Small intestine (tissue), 7 donors: ENCODE data around the gene SERPING1. TPM values are rescaled to one million over a fixed set of nuclear protein-coding genes. Genes with fewer than 3 reads are reported as not detected.

Experiments
- DNase-seq, 2 donors: peaks; one replicate each; pipeline versions ENCODE4 v3.0.0 to v3.0.0-alpha.2; 2013
- FAIRE-seq: peaks from 2 replicates; lab custom pipeline; 2012; peaks lifted over from hg19 to GRCh38; lab: Jason Lieb, UNC
- H3K27ac ChIP-seq, 3 donors: one replicate each; pipeline ENCODE4 v1.5.1; 2013; ENCODE audit warnings: low read length in 2 of 3, mild to moderate bottlenecking in 2 of 3, control low read depth in 1 of 3, inconsistent platforms in 1 of 3, low read depth in 1 of 3, moderate library complexity in 1 of 3
- H3K27me3 ChIP-seq, 3 donors: one replicate each; pipeline ENCODE4 v1.6.1; 2013; ENCODE audit warnings: low read length in 3 of 3, inconsistent platforms in 1 of 3; ENCODE audit not compliant: control insufficient read depth in 3 of 3, insufficient read depth in 3 of 3
- H3K36me3 ChIP-seq, 3 donors: one replicate each; pipeline ENCODE4 v1.6.1; 2013; ENCODE audit warnings: low read length in 3 of 3, inconsistent platforms in 1 of 3, low read depth in 1 of 3, mild to moderate bottlenecking in 1 of 3, moderate library complexity in 1 of 3; ENCODE audit not compliant: control insufficient read depth in 3 of 3, insufficient read depth in 2 of 3
- H3K4me1 ChIP-seq, 3 donors: one replicate each; pipeline ENCODE4 v1.6.1; 2013; ENCODE audit warnings: low read length in 2 of 3, inconsistent platforms in 1 of 3, low read depth in 1 of 3, mild to moderate bottlenecking in 1 of 3, moderate library complexity in 1 of 3; ENCODE audit not compliant: control insufficient read depth in 3 of 3, insufficient read depth in 2 of 3
- H3K4me3 ChIP-seq, 3 donors: one replicate each; pipeline ENCODE4 v1.5.1; 2013; ENCODE audit warnings: low read length in 3 of 3, control low read depth in 1 of 3, inconsistent platforms in 1 of 3, low read depth in 1 of 3, mild to moderate bottlenecking in 1 of 3, moderate library complexity in 1 of 3
- H3K9me3 ChIP-seq, 2 donors: one replicate each; pipeline ENCODE4 v1.6.1; 2013; ENCODE audit warnings: low read depth in 1 of 2, low read length in 1 of 2; ENCODE audit not compliant: control insufficient read depth in 2 of 2, insufficient read depth in 1 of 2
- WGBS, 3 donors: extraction: QIAGEN DNeasy Blood & Tissue Kit; methylation state at CpG; one replicate each; pipeline ENCODE4 v1.1.7; 2013; 5-methylcytosine and 5-hydroxymethylcytosine counted together
- polyA plus RNA-seq, 4 donors: library from polyadenylated mRNA; stranded (reverse) in 3 of 4; unstranded in 1 of 4; fragments of 200-250 nt in 3 of 4; fragments of 120-200 nt in 1 of 4; gene quantifications; one replicate each; pipeline versions ENCODE4 v1.2.1 to v1.2.3, GENCODE V29; 2013
- donor health status: healthy with polysubstance abuse.
- donor health status: control.
- donor health status: control.
- donor health status: Bipolar disorder and iron deficiency.
- donor health status: healthy.

Gene SERPING1
- polyA plus RNA-seq, 4 donors: 5.4 to 201 (median 20.3) TPM

- H3K4me3 ChIP-seq: no peak overlapping the region
- no peak overlapping the region for H3K27ac ChIP-seq
- H3K27me3 ChIP-seq: no peaks in the 10 kb centered on the region
- FAIRE-seq: no peak
- peaks cover 0 to 2% (median 0%) of the 10 kb centered on the region in 3 donors for H3K36me3 ChIP-seq
- H3K9me3 ChIP-seq: peaks cover 0 to 9% of the 10 kb centered on the region in 2 donors
- WGBS, 3 donors: 84 to 89% (median 88%) methylated on average over 2 of the region's 2 CpGs
- DNase-seq: no peak
- no peaks in the 10 kb centered on the region for H3K4me1 ChIP-seq
These were observed 21.8 kb downstream of the SERPING1 start for GRCh38 chr11:57619331-57619730.

- FAIRE-seq: no peak
- H3K27me3 ChIP-seq: no peaks in the 10 kb centered on the region
- no peaks in the 10 kb centered on the region for H3K4me1 ChIP-seq
- no peak overlapping the region for H3K27ac ChIP-seq
- H3K4me3 ChIP-seq: no peak overlapping the region
- no peak for DNase-seq
- peaks cover 0 to 9% of the 10 kb centered on the region in 2 donors for H3K9me3 ChIP-seq
- no peaks in the 10 kb centered on the region for H3K36me3 ChIP-seq
These were observed 23.0 kb downstream of the SERPING1 start for GRCh38 chr11:57620467-57620866.

- Histone ChIP-seq H3K27ac (no peak overlapping the region), H3K36me3 (no peaks in the 10 kb centered on the region), H3K9me3 (peaks cover 0 to 9% of the 10 kb centered on the region in 2 donors), H3K4me3 (no peak overlapping the region), H3K4me1 (no peaks in the 10 kb centered on the region), H3K27me3 (no peaks in the 10 kb centered on the region)
- no peak for DNase-seq
- WGBS, 3 donors: 44 to 63% (median 52%) methylated on average over 3 of the region's 3 CpGs
- FAIRE-seq: no peak
These were observed 24.8 kb downstream of the SERPING1 start for GRCh38 chr11:57622263-57622662.

GRCh38 chr11:57624864-57625263 lies 27.4 kb downstream of the SERPING1 start:
- 80 to 86% (median 84%) methylated on average over 2 of the region's 2 CpGs for WGBS, 3 donors
- Histone ChIP-seq H3K36me3 (no peaks in the 10 kb centered on the region), H3K27ac (no peak overlapping the region), H3K4me3 (no peak overlapping the region), H3K4me1 (no peaks in the 10 kb centered on the region), H3K9me3 (peaks cover 0 to under 1% of the 10 kb centered on the region in 2 donors), H3K27me3 (no peaks in the 10 kb centered on the region)
- DNase-seq: no peak
- FAIRE-seq: no peak

GRCh38 chr11:57626895-57627294 lies 29.4 kb downstream of the SERPING1 start:
- no peak for FAIRE-seq
- 69 to 83% (median 76%) methylated on average over 1 of the region's 1 CpG for WGBS, 3 donors

GRCh38 chr11:57630171-57630570 lies 32.7 kb downstream of the SERPING1 start:
- 55 to 69% (median 61%) methylated on average over 2 of the region's 2 CpGs for WGBS, 3 donors
- H3K27ac ChIP-seq: no peak overlapping the region
- FAIRE-seq: no peak
- no peaks in the 10 kb centered on the region for H3K4me1 ChIP-seq
- H3K27me3 ChIP-seq: peaks cover 0 to 5% (median 0%) of the 10 kb centered on the region in 3 donors
- no peak overlapping the region for H3K4me3 ChIP-seq
- H3K9me3 ChIP-seq: no peaks in the 10 kb centered on the region
- H3K36me3 ChIP-seq: no peaks in the 10 kb centered on the region
- DNase-seq: no peak

More at GRCh38 chr11:57626895-57627294, 29.4 kb downstream of the SERPING1 start:
- no peak overlapping the region for H3K27ac ChIP-seq
- H3K4me1 ChIP-seq: no peaks in the 10 kb centered on the region
- no peaks in the 10 kb centered on the region for H3K9me3 ChIP-seq
- no peaks in the 10 kb centered on the region for H3K36me3 ChIP-seq
- no peak for DNase-seq
- no peak overlapping the region for H3K4me3 ChIP-seq
- H3K27me3 ChIP-seq: no peaks in the 10 kb centered on the region

- FAIRE-seq (no peak), DNase-seq (peak in 1 of 2 donors; percentile 44)
- H3K27ac ChIP-seq: no peak overlapping the region
- H3K27me3 ChIP-seq: peaks cover 0 to 5% (median 0%) of the 10 kb centered on the region in 3 donors
- no peaks in the 10 kb centered on the region for H3K36me3 ChIP-seq
- no peak overlapping the region for H3K4me3 ChIP-seq
- WGBS, 3 donors: 14 to 56% (median 39%) methylated on average over 5 of the region's 5 CpGs
- peaks cover 0 to under 1% (median 0%) of the 10 kb centered on the region in 3 donors for H3K4me1 ChIP-seq
- H3K9me3 ChIP-seq: no peaks in the 10 kb centered on the region
These were observed 34.6 kb downstream of the SERPING1 start for GRCh38 chr11:57632116-57632515.

GRCh38 chr11:57633394-57634070 lies 36.0 kb downstream of the SERPING1 start:
- DNase-seq: no peak
- Histone ChIP-seq H3K4me1 (peaks cover 0 to 7% (median 0%) of the 10 kb centered on the region in 3 donors), H3K4me3 (no peak overlapping the region), H3K36me3 (no peaks in the 10 kb centered on the region), H3K27me3 (peaks cover 0 to 5% (median 0%) of the 10 kb centered on the region in 3 donors), H3K27ac (no peak overlapping the region), H3K9me3 (no peaks in the 10 kb centered on the region)
- FAIRE-seq: no peak
- 66 to 82% (median 68%) methylated on average over 6 of the region's 6 CpGs for WGBS, 3 donors

- H3K27me3 ChIP-seq: peaks cover 0 to 5% (median 0%) of the 10 kb centered on the region in 3 donors
- peaks cover 0 to 9% (median 5%) of the 10 kb centered on the region in 3 donors for H3K4me1 ChIP-seq
- H3K4me3 ChIP-seq: no peak overlapping the region
- FAIRE-seq (no peak), DNase-seq (no peak)
- no peaks in the 10 kb centered on the region for H3K9me3 ChIP-seq
- H3K36me3 ChIP-seq: no peaks in the 10 kb centered on the region
- no peak overlapping the region for H3K27ac ChIP-seq
These were observed 36.8 kb downstream of the SERPING1 start for GRCh38 chr11:57634311-57634710.
